ENCODE measurements around the gene MCTP2.

The MCTP2 gene

DNA sequence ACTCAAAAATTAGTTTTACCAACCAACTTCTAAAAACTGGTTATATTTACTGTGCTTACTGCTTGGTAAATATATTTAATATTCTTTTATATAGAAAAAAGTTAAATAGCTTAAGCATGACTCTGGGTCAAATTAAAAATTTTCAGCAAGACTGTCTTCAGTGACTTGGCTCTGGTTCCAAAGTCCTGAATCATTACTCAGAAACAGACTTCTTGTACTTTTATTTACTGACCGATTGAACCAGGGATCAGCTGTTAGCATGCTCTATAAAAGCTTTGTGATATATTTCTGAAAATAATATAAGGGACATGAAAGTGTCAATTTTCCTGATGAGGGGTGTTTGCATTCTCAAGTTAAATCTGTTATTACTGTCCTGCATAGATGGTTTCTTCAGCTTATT, 164.3 kb downstream of the MCTP2 start:
- peak in 1 of 2 experiments; percentile 13 for DNase-seq (ENCODE audit: low read depth in 2 of 2)

DNA sequence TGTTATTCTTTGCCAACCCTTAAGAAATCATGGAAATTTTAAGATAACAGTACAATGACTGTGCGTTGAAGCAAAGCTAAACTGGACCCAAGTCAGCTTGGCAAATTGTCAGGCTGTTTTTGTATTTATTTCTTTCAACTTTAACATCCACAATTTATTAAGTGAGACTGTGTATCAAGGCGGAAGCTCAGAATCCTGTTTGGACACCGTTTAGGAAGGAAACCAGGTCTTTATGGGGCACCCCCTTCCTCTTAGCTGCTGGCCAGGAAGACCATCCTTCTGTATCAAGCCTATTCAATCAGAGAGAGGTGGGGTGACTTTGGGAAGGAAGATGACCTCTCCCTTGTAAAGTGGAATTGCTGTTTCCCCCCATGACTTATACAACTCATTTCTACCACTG, 166.0 kb downstream of the MCTP2 start:
- no peak for DNase-seq (ENCODE audit: low read depth in 2 of 2)

DNA sequence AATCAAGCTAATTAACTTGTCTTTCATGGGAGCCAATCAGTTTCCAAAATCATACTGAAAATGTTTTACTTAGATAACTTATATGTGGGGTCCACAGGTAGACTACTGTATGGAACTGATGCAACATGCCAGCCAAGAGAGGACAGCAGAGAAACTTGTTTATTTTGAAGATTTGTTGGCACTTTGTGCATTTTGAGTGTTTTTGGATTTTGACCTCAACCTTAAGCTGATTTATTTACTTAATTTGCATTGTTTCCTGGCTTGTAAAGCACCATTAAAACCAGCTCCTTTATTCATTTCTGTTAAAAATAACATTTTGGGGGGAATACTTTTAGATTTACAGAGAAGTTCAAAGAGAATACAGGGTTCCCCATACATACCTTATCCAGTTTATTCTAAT, 166.6 kb downstream of the MCTP2 start:
- DNase-seq (ENCODE audit: low read depth in 2 of 2), result no peak

DNA sequence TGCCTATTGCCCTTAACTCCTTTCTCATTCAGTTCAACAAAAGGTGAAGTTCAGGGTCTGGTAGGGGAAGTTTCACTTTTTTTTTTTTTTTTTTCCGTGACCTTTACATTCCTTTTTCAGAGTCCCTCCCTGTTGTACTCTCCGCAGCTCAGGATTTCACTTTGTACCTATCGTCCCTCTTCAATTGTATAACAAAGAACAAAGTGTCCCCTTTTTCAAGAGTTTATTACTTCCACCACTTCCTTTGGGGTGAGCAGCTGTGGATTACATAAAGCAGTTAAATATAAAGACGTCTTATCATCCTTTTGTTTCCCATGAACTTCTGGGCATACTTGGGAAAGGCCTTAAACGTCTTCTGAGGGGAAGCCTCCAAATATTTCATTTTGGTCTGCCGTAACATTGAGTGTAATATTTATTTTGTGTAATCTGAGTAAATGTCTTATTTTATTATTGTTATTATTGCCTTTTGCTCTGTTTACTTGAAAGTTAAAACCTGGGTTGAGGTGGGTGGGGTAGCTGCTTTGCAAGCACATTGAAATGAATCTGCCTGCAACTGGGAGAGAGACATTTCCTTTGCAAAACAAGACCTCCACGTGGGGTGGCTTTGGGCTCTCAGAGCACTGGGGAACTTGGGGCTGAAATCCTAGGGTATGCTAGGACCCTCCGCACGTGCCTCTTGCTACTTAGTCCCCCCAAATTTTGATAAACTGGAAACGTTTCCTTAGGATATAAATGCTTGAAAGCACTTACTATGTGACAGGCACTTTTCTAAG, 169.4 kb downstream of the MCTP2 start:
- DNase-seq (ENCODE audit: low read depth in 2 of 2), result no peak

DNA sequence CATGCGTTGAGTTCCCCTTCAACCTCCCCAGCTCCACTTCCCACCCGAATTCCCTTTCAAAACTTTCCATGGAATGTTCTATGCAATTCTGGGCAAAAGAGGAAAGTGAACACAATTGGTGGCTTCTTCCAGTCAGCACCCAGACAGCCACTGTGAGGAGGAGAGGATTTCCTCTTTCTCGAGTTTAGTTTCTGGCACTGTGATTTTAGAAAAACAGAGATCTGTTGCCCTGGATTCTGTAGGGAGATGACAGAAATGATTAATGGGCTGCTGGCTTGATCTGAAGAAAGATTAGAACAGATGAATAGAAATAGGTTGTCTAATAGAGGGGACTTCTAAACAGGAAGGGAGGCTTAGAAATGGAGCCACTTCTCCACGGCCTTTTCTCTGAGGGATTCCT, 172.0 kb downstream of the MCTP2 start:
- no peak for DNase-seq (ENCODE audit: low read depth in 2 of 2)

DNA sequence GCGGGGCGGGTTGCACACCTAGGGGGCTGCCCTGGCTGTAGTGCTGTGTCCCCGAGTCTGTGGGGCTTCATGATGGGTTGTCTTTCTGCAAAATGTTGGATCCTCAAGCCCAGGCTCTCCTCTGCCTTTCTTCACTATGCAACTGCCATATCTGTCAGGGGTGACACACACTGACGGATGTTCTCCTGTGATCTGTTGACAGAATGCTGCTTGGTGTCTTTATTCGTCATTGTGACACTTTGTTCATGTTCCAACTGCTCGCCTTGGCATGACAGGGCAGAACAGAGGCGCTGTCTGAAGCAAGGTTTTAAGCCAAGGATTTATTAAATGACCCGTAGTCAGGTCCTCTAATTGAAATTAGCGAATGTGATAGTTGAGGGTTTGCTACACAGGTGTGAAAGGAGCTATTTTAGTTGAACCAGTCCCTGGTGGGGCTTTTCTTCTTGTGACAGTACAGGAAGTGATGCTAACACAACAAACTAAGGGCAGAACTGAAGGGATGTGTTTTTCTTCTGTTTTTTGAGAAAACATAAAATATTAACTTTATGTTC, 173.4 kb downstream of the MCTP2 start:
- DNase-seq (ENCODE audit: low read depth in 2 of 2), result no peak

DNA sequence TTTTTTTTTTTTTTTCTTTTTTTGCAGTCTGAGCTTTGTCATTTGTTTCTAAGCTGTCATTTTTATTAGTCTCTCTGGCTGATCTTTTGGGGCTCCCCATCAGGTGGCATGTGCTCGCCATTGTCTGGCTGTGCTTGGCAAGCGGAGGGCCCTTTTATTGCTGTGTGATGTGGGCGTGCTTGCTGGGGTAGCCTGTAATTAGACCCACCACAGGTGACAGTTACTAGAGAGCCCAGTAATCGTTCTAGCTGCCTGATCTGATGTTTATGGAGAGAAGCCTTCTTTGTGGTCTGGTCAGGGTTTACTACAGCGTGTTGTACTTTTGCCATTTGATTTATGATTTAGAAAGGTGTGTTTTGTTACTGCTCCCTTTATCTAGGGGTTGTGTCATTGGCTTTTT, 179.9 kb downstream of the MCTP2 start:
- no peak for DNase-seq (ENCODE audit: low read depth in 2 of 2)

DNA sequence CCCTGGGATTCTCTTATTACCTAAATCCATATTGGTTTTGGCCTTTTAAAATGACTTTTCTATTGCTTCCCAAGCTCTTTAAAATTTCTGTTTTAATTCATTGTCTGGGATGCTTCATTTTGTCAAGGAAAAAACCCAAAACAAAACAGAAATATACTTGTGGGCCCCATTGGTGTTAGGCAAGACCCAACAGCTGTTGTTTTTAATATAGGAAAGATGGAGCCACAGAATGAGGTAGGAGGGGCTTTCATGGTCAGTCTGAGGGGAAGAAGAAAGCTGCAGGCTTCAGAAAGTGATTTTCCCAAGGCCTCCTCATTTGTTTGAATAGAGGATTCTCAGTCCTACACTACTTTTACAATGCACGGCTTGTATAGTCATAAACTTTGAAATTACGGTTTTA, 180.5 kb downstream of the MCTP2 start:
- DNase-seq (ENCODE audit: low read depth in 2 of 2), result no peak

DNA sequence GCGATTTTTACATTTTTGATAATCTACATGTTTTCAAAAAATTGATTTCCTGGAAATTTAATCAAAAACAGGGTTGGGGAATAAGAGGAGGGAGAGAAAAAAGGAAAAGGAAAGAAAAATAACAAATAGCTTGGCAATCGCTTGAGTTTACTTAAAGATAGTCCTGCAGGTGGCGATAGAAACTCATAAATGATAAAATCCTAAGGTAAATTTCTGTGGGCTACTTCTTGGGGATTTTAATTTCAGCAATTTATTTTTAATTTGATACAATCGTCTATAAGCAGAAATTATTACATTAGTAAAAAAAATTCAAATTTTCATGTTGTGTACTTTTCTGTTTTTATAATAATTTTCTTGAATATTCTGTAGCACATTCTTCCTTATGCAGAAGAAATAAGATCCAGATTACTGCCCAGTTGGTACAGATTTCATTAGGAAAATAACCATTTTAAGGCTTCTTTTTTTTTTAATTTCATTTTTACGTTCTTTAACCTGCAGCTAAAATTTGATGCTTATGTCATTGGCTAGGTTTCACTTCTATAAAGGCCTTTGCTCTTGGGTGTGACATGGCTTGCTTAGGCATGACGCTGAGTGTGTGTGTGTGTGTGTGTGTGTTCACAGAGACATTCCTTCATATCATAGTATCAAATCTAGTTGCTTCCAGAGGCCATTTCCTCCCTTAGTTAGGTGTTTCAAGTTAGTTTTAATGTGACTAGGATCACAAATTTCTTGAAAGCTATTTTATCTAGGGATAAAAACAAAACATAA, 181.8 kb downstream of the MCTP2 start:
- no peak for DNase-seq (ENCODE audit: low read depth in 2 of 2)

DNA sequence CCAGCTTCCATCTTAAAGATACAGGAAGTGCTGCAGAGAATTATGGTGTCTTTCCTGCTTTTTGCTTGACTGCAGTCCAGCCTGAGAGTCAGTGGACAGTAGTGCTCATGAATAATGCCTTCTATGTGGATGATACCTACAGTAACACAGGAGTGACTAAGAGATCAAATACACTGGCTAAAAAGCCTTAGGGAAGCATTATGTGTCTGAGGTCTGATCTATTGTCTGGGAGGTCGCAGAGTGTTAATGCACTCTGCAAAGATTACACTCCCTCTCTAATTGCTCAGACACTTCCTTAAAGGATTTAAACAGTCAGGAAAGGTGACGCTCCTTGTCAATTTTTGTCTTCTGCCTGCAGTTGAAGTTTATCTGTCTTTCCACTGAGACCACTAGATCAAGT, 183.6 kb downstream of the MCTP2 start:
- no peak for DNase-seq (ENCODE audit: low read depth in 2 of 2)

DNA sequence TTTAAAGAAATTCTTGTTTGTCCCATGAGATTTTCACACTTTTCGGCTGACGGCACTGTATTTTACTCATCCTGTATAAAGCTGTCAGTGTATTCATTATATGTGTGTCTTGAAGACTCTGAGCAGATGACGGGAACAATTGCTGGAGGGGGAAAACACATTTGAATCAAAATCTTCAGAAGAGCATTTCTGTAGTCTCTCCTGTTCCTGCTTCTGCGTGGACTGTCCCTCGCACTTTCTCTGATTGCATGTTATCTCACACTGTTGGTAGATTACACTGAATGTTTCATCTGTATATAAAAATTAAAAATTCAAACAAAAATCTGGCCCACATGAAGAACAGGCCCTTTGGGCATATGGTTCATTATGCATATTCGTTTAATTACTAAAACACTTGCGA, 184.9 kb downstream of the MCTP2 start:
- DNase-seq (ENCODE audit: low read depth in 2 of 2), result no peak

DNA sequence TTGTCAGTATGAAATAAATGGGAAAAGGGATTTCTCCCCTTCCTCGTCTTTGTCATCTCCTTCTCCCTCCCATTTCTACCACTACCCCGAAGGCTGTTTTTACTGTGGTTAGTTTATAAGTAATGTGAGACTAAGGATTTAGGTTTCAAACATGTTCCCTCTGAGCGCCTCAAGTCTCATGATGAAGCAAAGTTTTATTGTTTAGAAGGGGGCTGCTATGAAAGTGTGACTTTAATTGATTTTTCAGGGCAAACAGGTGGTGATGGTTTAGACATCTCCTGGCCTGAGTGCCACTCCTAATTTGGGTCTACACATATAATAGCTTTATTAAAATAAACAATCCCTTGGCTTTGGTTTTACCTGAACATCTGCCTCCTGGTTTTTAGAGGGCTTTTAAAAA, 185.5 kb downstream of the MCTP2 start:
- no peak for DNase-seq (ENCODE audit: low read depth in 2 of 2)

DNA sequence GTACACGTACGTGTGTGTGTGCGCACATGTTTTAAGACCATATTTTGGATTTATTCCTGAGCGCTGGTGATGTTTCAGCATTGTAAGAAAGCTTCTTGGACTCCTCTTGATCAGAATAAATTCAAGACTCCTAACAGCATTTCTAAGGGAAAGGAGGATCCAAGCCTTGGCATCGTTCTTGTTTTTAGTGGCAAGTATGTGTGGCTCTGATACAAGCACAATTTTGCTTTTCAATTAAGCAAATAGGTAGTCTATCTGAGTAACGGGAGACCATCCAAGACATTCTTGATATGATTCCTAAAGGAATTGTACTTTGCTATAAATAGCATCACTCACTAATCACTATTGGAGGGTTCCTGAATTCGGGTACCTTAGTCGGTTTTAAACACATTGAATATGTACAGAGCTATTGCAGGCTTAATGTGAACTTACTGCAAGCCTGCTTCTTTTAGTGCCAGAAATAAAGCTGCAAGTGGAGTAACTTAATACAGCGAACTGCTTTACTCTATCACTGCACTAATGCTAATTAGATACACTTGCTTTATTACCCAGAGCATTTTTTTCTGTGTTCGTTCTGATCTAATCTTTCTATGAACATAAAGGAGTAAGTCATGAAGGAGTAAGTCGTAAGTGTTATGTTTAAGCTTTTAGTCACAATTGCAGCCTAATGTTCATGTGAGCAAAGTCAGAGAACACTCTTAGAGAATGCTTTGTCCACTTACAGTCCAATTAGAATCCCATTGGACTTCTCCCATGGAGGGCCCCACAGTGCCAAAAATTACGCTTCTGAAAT, 186.3 kb downstream of the MCTP2 start:
- DNase-seq (ENCODE audit: low read depth in 2 of 2), result no peak

DNA sequence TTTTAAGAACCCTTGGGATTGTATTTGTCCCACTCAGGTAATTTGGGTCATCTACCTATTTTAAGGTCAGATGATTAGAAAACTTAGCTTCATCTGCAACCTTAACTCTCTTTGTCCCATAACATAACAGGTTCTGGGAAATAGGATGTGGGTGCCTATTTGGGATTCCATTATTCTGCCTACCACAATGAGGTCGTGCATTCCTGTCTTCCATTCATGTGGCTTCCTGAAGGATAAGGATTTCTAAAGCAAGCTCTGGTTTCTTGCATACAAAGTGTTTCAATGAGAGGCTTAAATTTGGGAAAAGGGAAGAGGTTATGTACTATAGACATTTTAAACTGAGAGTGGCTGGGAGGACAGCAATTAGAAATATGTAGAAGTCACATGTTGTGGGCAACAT, 190.3 kb downstream of the MCTP2 start:
- DNase-seq (ENCODE audit: low read depth in 2 of 2), result no peak

DNA sequence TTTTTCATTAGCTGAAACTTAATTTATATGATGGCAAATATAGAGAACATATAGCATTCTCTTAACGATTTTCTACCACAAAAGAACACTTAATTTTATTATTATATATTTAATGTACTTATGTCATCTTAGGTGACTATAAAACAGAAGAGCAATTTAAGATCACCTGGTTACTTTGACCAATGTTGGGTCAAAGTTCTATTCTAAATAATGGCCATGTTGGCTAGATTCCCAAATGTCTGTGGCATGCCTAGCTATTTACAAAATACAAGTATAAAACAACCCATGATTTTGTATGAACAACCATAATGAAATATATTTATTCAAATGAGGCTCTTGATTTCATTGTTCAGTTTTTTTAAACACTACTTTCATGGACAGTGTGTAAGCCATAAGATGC, 200.9 kb downstream of the MCTP2 start:
- DNase-seq (ENCODE audit: low read depth in 2 of 2), result no peak

DNA sequence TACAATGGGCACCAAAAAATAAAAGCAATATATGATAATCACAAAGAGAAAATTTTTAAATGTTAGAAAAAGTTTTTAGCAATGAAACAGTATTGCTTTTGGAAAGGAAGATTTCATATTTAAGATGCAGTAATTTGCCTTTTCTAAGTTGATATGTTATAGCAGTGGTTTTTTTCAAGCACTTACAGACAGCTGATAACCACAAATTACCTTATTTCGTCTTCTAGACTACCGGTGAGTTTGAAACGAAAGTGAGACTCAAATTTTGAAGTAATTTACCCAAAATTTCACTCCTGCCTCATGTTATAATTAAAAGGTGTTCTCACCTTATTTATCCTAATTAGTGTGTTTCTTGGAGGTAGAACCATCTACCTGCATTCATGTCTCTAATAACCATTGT, 207.8 kb downstream of the MCTP2 start:
- DNase-seq (ENCODE audit: low read depth in 2 of 2), result no peak

DNA sequence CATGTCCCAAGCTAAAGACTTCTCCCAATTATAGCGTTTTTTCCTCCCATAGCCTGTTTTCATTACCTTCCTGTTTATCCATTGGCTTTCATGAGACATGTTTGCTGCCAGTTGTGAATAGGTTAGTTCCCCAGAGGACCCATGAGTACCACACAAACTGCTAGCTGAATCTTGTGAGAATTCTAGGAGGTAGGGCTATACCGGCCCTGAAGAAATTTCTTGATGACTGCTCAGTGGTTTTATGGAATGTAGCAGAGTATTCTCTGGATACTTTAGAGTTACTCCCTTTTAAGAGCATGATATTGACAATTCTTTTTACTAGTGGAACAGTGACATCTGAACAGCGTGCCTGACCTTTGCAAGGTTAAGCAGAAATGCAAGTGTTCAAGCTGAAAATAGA, 210.4 kb downstream of the MCTP2 start:
- DNase-seq (ENCODE audit: low read depth in 2 of 2), result no peak

DNA sequence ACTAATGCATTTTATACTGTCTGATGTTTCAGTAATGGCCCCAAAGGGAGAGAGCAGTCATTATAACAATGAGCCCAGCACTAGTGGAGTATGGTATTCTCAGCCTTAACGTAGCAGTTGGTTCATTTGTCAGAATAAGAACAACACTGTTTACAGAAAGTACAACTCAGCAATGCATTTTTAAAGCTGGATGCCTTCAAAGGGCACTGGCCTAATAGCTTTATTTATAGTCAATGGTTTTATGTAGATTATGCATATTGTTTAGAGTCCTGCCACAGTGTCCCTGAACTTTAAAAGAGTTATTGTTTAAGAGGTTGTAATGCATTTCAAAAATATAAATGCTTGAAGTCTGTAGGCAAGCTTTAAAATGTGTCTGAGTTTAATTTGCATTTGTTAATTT, 211.1 kb downstream of the MCTP2 start:
- no peak for DNase-seq (ENCODE audit: low read depth in 2 of 2)

DNA sequence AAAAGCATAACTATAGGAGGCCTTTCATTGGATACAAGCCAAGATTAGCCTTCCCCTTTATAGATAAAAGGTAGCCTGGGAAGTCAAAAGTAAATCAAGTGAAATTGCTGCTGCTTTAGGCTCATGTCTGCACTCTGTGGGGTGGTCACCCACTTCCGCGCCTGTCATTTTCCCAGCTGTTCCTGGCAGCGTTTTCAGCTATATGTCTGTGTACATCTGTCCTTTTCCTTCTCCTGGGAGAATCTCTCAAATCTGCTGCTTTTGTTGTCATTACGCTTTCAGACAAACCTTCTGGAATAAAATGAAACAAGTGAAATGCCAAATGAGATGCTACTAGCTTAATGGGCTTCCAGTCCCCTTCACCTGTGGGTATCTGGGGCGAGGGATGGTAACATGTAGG, 211.8 kb downstream of the MCTP2 start:
- no peak for DNase-seq (ENCODE audit: low read depth in 2 of 2)

DNA sequence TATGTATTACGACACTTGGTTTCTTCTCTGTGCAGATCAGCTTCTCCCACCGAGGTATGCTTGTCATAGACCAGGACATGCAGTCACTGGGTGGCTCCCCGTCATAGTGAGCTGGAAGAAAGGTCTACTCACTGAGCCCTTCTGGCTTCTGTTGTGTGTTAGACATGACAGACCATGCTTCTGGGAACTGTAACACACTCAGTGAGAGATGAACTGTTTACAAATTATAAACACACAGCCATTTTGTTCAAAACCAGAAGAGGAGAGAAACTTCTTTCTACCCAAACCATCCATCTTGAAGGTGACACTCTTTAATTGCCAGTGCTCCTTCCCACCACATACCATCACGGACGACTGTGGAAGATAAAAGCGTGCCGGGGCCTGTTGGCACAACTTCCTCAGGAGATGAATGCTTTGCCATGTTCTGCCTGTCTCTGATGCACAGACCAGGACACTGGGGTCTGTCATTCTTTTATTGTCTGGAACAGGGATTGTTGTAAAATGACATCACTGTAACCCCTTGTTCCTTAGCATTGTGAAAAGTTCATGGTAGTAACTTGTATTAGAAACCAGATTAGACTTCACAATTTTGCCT, 214.3 kb downstream of the MCTP2 start:
- no peak for DNase-seq (ENCODE audit: low read depth in 2 of 2)

DNA sequence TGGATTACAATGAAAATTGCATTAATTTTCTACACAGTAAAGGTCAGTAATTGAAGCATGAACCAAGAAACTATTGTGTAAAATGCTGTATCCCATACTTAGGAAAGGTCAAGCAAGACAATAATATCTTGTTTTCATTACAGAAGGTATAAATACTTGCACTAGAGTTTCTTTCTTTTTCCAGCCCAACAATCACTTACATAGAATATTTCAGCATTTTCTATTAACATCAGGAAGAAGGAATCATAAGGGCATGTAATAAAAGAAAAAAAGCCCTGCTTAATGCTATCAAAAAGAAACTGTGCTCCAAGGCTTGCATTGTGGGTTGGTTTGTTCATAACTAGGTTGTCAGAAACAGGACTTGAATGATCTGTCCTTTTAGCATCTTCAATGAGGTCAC, 215.1 kb downstream of the MCTP2 start:
- DNase-seq (ENCODE audit: low read depth in 2 of 2), result no peak

DNA sequence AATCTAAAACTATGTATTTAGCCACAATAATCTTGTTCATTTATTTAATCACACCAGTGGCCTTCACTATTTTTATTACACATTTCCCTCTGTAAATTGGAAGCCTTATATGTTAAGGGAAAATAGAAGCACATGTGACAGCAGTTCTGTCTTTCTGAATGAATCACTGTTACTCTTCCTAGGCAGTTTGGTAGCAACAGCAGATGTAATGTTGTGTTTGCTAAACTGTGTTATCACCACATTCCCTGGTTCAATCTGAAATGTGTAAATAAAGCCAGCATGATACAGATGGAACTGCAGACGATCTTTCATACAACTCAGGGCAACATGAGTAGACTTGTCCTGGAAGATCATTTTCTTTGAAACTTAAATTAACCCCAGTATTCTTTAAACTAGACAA, 220.1 kb downstream of the MCTP2 start:
- DNase-seq (ENCODE audit: low read depth in 2 of 2), result no peak
